HL-60/S4 (cell line): ENCODE data around the gene AP1S3.

Source experiments
- in situ Hi-C: fragments of 300-500 bp; cut with MboI; formaldehyde crosslinking; loops from 2 replicates; pipeline ENCODE4 v1.14.3; 2022; ENCODE audit warnings: low sequenced_read_pairs

AP1S3 gene

DNA sequence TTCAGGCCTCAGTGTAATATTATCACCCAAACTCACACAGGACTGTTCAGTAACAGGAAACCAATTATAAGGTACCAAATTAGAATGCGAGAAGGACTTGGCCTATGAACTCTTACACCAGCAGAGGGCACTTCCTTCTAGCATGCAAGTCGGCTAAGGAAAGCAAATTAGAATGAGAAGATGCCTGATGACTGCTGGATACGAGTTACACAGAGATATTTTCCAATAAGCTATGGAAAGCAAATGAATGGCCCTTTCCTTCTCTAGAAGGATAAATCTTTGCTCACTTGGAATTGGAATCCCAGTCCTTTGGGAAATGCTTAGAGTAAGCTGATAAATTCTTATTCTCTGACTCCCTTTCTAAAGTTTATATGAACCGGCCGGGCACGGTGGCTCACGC, 109.8 kb downstream of the AP1S3 start:
- in situ Hi-C loops = no loop called here

DNA sequence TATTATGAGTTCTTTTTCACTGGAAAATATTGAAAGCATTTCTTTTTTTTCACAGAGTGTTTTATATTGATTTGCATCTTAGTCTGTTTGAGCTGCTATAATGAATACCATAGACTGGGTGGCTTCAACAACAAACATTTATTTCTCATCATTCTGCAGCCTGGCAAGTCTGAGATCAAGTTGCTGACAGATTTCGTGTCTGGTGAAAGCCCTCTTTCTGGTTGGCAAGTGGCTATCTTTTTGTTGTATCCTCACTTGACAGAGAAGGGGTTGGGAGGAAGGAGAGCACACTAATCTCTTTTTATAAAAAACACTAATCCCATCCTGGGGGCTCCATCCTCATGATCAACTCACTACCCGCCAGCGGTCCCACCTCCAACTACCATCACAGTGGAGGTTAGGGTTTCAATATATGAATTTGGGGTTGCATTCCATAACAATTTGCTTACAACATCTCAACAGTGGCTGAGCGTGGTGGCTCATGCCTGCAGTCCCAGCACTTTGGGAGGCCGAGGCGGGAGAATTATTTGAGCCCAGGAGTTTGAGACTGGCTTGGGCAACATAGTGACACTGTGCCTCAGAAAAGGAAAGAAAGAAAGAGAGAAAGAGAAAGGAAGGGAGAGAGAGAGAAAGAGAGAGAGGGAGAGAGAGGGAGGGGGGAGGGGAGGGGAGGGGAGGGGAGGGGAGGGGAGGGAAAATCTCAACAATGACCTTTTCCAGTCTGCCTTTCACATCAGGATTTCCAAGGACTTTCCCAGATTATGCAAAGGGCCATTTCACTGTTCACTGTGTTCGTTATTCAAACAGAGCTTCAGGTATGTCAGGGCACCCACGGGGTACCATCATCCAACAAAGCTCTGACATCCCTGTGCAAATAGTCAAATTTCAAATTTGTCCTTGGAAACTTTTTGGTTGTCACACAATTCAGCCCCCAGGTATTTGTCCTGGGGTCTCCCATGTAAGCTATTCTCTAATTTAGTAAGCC, 111.1 kb downstream of the AP1S3 start:
- in situ Hi-C loops = no loop called here

DNA sequence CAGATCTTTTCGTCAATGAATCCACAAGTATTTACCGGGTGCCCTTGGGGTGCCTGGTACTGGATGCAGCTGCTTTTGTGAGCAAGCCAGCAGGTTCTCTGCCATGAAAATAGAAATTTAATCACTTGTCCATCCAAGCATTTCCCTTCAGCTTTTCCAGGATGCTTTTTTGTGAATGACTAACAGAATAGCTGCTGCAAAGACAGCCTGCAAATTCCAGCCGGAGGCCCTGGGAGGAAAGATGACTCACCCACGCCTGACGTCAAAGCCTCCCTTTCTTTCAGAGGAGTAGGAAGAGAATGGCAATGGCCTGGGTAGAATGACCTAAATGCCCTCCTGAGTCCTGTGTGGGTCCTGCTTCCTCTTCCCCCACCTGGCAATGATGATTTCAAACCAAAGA, 111.9 kb downstream of the AP1S3 start:
- in situ Hi-C loops = no loop called here

DNA sequence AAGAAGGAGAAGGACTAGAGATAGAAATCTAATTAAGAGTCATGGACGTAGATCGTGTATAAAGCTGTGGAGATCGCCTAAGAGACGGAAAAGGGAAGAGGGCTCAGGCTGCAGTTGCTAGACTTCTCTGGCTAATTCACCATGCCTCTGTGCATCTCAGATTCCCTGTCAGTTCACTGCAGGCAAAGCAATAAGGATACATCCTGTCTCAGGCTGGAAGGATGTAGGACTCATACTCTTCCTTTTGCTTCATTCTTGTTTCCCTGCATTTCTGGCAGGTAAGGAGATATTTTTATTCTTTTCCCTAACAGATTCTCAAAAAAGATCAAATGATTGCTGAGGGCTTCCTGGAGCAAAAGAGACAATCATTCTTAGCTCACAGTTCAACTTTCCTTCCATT, 112.5 kb downstream of the AP1S3 start:
- in situ Hi-C loops = no loop called here

DNA sequence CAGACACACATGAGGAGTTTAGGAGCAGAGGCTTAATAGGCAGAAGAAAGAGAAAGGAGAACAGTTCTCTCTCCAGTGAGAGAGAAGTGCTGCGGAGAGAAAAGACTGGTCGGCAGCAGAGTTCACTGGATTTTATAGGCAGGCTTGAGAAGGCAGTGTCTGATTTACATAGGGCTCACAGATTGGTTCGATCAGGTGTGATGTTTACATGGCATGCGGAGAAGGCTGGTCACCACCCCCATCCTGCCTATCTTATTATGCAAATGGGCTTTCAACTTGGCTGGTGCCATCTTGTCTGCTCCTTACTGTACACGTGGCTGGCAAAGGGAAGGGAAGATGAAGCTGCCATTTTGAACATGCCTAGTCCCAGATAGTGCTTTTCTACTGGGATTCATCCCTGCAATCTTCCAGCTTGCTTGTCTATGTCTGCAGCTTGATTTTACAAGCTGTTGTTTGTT, 113.4 kb downstream of the AP1S3 start:
- in situ Hi-C loops = no loop called here

DNA sequence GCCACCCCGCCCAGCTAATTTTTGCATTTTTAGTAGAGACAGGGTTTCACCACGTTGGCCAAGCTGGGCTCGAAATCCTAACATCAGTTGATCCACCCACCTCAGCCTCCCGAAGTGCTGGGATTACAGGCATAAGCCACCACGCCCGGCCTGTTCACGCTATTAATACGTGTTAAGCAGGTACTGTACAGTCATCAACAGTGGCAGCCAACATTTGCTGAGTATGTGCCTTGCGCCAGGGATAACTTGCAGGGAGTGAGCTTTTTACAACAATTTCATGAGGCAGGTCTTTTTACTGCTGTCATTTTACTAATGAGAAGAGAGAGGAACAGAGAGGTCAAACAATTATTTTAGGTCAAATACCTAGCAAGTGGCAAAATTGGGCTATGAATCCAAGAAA, 115.2 kb downstream of the AP1S3 start:
- in situ Hi-C loops = no loop called here

DNA sequence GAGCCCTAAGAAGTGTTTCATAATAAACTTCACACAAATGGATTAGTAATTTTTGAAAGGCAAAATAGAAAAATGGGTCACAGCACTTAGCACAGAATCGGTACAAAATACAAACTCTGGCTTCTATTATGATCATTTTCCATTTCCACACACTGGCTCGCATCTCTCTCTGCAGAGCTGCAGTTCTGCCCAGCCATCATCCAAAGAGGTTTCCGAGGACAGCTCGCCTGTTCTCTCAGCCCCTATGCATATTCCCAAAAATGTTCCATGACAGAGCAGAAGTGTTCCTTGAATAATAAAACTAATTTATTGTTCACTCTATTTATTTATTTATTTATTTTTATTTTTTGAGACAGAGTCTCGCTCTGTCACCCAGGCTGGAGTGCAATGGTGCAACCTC, 115.6 kb downstream of the AP1S3 start:
- in situ Hi-C loops = no loop called here

DNA sequence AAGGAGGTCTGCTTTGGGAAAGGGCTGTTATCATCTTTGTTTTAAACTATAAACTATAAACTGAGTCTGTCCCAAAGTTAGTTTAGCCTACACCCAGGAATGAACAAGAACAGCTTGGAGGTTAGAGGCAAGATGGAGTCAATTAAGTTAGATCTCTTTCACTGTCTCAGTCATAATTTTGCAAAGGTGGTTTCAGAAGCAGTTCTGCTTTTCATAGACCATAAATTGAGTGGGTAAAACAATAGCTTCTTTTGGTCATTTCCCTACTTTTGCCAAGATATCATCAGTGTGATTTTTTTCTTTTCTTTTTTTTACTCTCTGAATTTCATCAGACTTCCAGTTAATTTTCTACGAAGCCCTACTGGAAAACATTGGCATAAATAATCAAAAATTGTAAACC, 117.0 kb downstream of the AP1S3 start:
- in situ Hi-C loops = no loop called here

DNA sequence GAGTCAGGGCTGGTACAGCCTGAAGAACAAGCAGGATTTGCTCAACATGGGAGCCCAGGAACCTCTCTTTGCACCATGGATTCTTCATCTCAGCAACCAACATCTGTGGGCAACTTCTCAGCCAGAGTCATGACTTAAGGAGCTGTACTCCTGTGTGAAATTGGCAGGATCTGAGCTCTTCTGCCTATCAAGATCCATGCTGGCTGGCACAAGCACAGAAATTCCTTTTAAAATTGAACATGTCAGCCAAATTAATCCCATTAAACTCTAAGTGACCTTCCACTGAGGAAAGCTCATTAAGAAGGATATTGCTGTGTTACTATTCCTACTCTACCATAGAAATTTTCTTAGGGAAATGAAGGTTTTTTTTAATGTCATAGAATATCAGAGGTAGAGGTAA, 124.7 kb downstream of the AP1S3 start:
- in situ Hi-C loops = no loop called here

DNA sequence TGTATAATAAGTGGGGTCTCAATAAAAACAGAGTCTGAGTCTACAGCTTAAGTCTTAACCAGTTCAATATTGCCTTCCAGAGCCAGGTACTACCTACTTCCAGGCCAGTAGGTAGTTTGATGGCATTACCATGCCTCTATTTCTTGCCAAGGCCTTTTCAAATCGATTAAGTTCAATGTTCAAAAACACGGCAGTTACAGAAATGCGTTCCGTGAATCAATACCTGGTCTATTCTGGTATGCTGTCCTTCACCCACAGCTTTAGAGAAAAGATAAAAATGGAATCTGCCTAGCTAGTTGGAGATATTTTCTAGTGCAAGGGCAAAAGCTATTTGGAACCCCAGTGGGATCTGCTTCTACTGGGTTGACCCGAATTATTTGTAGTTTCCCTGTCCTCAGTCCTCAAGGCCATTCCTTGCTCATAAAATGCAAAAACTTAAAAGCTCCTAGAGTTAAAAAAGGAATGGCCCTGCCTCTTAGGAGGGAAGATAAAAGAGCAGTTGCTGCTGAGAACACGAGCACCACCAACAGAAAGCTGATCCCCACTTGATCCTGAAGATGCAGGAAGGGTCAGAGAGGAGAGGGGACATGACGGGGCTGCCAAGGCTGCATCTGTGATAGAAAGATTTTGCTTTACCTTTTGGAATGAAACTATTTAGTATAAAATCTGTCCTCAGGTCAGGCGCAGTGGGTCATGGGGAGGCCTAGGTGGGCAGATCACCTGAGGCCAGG, 125.6 kb downstream of the AP1S3 start:
- in situ Hi-C loops = no loop called here
